ENCODE data around the gene MARCHF3.

- TF ChIP-seq POLR2A (IDR thresholded peaks at IDR 0.05; ENCODE audit: extremely low read depth, insufficient read length) (no peak), CTCF (IDR thresholded peaks at IDR 0.05; ENCODE audit: low read depth, low read length) (no peak)
Observed at GRCh38 chr5:127004721-127005120, 25.6 kb downstream of the MARCHF3 start.

All from NB4 (cell line).